Cardiac muscle cell (in vitro differentiated cells and primary cell): ENCODE results near the gene SERBP1. TPM values are rescaled to one million over a fixed set of nuclear protein-coding genes. Genes with fewer than 3 reads are reported as not detected.
"Not testable (repeated sequence)": the region's sequence is repeated elsewhere in the genome, so short reads cannot be mapped to it uniquely, and the experiment has no call there.

Experiments used
- DNase-seq, 2 donors: peaks; one replicate each; pipeline versions ENCODE4 v3.0.0 to v3.0.0-alpha.2; 2010 to 2017; ENCODE audit warnings: low read depth in 1 of 2, low spot score in 1 of 2
- H3K27ac ChIP-seq: fragments of 200-600 bp; sonication (generic); 2 replicates; pipeline ENCODE4 v1.5.1; 2016
- H3K27me3 ChIP-seq: fragments of 200-600 bp; sonication (generic); 2 replicates; pipeline ENCODE4 v1.6.0; 2016; ENCODE audit warnings: control low read depth
- H3K36me3 ChIP-seq: fragments of 200-600 bp; sonication (generic); 2 replicates; pipeline ENCODE4 v1.5.1; 2016; ENCODE audit warnings: control low read depth
- H3K4me1 ChIP-seq: fragments of 200-600 bp; sonication (generic); 2 replicates; pipeline ENCODE4 v1.8.1; 2017; ENCODE audit warnings: low read depth, mild to moderate bottlenecking, mixed run types
- H3K4me3 ChIP-seq: fragments of 200-600 bp; sonication (generic); 2 replicates; pipeline ENCODE4 v1.5.1; 2016; ENCODE audit warnings: mild to moderate bottlenecking
- H3K9me3 ChIP-seq: fragments of 200-600 bp; sonication (generic); 2 replicates; pipeline ENCODE4 v1.5.1; 2017; ENCODE audit warnings: low read depth, mild to moderate bottlenecking, control low read depth
- polyA plus RNA-seq: library from polyadenylated mRNA; unstranded; fragments of >200 nt; fragmentation: Nextera tagmentation; extraction: Ambion mirVana; gene quantifications from 2 replicates; pipeline ENCODE4 v1.2.1, GENCODE V29; 2016
- total RNA-seq: library from RNA; depleted of rRNA; stranded (reverse); fragments of >200 nt; gene quantifications from 2 replicates; pipeline ENCODE4 v1.2.3, GENCODE V29; 2016
- TF ChIP-seq, protein P1 (sequence below): IDR thresholded peaks from 2 replicates; pipeline ENCODE4 v1.5.1; 2012; ENCODE audit warnings: low read depth, mild to moderate bottlenecking, low read length

Gene SERBP1
- total and polyA plus RNA-seq, 2 experiments from 2014 or later = 136 to 433 TPM

DNA sequence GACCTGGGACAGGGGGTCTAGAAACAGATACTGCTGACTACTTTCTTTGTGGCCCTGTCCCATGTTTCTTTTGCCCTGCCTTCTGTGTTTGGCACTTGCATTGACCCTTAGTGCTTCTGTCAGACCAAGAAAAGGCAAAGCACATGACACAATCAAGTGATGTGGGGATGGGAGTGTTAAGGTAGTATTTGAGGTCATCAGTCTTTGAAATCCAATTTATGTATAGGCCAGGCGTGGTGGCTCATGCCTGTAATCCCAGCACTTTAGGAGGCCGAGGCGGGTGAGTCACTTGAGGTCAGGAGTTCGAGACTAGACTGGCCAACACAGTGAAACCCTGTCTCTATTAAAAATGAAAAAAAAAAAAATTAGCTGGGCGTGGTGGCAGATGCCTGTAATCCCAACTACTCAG is 26.0 kb downstream of the SERBP1 start:
- Histone ChIP-seq H3K27ac (no peak overlapping the region), H3K36me3 (no peaks in the 10 kb centered on the region), H3K4me3 (no peak overlapping the region), H3K4me1 (peaks cover 17% of the 10 kb centered on the region), H3K9me3 (no peaks in the 10 kb centered on the region), H3K27me3 (no peaks in the 10 kb centered on the region)
- DNase-seq = no peak
- TF ChIP-seq, protein P1, sequence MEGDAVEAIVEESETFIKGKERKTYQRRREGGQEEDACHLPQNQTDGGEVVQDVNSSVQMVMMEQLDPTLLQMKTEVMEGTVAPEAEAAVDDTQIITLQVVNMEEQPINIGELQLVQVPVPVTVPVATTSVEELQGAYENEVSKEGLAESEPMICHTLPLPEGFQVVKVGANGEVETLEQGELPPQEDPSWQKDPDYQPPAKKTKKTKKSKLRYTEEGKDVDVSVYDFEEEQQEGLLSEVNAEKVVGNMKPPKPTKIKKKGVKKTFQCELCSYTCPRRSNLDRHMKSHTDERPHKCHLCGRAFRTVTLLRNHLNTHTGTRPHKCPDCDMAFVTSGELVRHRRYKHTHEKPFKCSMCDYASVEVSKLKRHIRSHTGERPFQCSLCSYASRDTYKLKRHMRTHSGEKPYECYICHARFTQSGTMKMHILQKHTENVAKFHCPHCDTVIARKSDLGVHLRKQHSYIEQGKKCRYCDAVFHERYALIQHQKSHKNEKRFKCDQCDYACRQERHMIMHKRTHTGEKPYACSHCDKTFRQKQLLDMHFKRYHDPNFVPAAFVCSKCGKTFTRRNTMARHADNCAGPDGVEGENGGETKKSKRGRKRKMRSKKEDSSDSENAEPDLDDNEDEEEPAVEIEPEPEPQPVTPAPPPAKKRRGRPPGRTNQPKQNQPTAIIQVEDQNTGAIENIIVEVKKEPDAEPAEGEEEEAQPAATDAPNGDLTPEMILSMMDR = no peak

DNA sequence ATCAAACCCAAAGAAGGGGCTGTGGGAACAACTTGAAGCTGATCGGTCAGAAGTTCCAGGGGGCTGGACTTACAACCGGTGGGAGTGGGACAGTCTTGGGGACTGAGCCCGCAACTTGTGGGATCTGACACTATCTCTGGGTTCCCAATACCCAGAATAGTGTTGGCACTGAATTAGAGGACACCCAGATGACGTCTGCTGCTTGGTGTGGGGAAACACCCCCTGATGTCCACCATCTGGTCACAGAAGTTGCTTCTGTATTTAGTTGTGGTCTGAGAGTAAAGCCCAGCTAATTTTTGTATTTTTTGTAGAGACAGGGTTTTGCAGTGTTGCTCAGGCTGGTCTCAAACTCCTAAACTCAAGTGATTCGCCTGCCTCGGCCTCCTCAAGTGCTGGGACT is 28.8 kb downstream of the SERBP1 start:
- no peak for DNase-seq
- H3K27me3 ChIP-seq = peaks cover 9% of the 10 kb centered on the region
- H3K4me3 ChIP-seq = no peak overlapping the region
- H3K9me3 ChIP-seq = no peaks in the 10 kb centered on the region
- TF ChIP-seq, protein P1 = no peak
- H3K4me1 ChIP-seq = peaks cover 15% of the 10 kb centered on the region
- H3K36me3 ChIP-seq = no peaks in the 10 kb centered on the region
- no peak overlapping the region for H3K27ac ChIP-seq

DNA sequence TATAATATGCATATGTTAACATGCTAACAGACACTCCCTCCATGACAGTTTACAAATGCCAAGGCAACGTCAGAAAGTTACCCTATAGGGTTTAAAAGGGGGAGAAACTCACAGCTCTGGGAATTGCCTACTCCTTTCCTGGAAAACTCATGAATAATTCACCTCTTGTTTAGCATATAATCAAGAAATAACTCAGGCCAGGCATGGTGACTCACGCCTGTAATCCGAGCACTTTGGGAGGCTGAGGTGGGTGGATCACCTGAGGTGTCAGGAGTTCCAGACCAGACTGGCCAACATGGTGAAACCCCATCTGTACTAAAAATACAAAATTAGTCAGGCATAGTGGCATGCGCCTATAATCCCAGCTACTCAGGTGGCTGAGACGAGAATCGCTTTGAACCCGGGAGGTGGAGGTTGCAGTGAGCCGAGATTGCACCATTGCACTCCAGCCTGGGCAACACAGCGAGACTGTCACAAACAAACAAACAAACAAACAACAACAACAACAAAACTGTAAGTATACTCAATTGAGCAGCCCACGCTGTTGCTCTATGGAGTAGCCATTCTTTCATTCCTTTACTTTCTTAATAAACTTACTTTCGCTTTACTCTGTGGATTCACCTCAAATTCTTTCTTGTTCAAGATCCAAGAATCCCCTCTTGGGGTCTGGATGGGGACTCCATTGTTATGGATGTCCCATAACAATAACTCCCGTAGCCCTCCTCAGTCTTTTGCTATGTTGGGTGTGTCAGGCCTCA is 30.0 kb downstream of the SERBP1 start:
- not testable (repeated sequence) for H3K27ac ChIP-seq, DNase-seq
- peaks cover 12% of the 10 kb centered on the region for H3K27me3 ChIP-seq

DNA sequence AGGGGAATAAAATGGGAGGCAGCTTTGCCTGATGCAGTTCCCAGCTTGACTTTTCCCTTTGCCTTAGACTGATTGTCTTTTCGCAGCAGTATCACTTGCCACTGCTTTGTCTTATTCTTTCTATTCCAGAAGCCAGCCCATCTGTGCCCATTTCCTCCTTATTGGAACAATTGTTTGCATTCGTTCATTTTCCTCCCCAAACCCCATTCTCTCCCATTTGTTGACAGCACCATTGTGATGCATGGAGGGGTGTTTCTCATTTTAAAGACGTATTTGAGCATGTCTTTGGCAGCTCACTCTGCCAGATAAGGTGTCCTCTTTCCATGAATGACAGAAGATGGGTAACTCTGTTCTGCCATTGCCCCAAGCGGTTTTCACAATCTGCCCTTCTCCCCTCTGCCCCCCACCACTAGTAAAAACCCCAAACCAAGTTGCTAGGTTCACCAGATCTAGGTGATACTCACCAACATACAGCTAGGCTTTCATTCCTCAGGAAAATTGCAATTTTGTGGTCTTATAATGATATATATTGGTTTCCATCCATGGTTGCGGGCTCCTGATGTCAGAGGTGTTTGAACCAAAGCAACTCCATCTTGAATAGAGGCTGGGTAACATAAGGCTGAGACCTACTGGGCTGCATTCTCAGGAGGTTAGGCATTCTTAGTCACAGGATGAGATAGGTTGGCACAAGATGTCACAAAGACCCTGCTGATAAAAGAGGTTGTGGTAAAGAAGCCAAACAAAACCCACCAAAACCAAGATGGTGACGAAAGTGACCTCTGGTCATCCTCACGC is 30.8 kb downstream of the SERBP1 start:
- H3K27me3 ChIP-seq = peaks cover 16% of the 10 kb centered on the region
- TF ChIP-seq, protein P1 = no peak
- no peaks in the 10 kb centered on the region for H3K9me3 ChIP-seq
- no peaks in the 10 kb centered on the region for H3K36me3 ChIP-seq
- no peak overlapping the region for H3K4me3 ChIP-seq
- H3K4me1 ChIP-seq = no peaks in the 10 kb centered on the region
- H3K27ac ChIP-seq = no peak overlapping the region
- no peak for DNase-seq

More for the DNA sequence above, 30.0 kb downstream of the SERBP1 start:
- not testable (repeated sequence) for H3K4me3 ChIP-seq, H3K36me3 ChIP-seq, H3K9me3 ChIP-seq, H3K4me1 ChIP-seq

DNA sequence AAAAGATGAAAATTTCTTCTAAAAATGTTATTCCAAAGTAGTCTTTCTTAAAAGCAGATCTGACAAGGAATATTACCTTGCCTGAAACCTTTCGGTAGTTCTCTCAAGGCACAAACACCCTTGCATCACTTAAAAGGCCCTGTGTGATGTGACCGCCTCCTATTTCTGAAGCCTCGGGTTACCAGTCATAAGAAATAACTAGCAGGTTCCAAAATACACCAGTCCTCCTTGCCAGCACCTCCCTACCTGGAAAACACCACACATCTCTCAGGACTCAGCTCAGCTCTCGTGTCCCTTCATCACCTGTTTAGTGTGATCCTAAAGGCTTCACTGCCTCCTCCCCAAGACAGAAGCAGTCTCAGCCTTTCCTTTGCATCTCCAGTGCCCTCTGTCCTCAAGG is 35.7 kb downstream of the SERBP1 start:
- DNase-seq = no peak
- TF ChIP-seq, protein P1 = no peak
- Histone ChIP-seq H3K4me1 (peaks cover 10% of the 10 kb centered on the region), H3K4me3 (no peak overlapping the region), H3K9me3 (no peaks in the 10 kb centered on the region), H3K27me3 (peaks cover 16% of the 10 kb centered on the region), H3K27ac (no peak overlapping the region), H3K36me3 (no peaks in the 10 kb centered on the region)

DNA sequence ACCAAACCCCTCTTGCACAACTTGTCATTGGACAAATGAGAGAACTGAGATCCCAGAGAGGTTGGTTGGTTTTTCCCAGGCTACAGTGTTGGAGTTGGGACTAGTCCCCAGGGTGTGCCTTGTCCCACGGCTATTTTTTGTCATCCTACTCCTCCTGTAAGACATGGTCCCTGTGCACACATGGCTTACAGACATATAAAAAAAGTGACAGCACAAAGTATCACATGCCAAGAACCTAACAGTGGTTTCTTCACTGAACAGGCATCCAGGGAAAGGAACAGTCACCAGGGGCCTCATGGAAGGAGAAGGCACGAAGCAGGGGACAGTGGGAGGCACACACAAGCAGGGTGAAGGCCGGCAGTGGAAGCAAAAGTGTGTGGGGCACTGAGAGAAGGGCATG is 36.5 kb downstream of the SERBP1 start:
- Histone ChIP-seq H3K4me3 (no peak overlapping the region), H3K27ac (no peak overlapping the region), H3K9me3 (no peaks in the 10 kb centered on the region), H3K27me3 (peaks cover 16% of the 10 kb centered on the region), H3K36me3 (no peaks in the 10 kb centered on the region), H3K4me1 (peaks cover 10% of the 10 kb centered on the region)
- DNase-seq = no peak
- TF ChIP-seq, protein P1 = no peak
